ENCODE measurements around the gene MMP14.
A peak's percentile ranks its signal among the peaks of the same experiment; 100 is the strongest.
"Not testable (repeated sequence)": the region's sequence is repeated elsewhere in the genome, so short reads cannot be mapped to it uniquely, and the experiment has no call there.

Gene MMP14

DNA sequence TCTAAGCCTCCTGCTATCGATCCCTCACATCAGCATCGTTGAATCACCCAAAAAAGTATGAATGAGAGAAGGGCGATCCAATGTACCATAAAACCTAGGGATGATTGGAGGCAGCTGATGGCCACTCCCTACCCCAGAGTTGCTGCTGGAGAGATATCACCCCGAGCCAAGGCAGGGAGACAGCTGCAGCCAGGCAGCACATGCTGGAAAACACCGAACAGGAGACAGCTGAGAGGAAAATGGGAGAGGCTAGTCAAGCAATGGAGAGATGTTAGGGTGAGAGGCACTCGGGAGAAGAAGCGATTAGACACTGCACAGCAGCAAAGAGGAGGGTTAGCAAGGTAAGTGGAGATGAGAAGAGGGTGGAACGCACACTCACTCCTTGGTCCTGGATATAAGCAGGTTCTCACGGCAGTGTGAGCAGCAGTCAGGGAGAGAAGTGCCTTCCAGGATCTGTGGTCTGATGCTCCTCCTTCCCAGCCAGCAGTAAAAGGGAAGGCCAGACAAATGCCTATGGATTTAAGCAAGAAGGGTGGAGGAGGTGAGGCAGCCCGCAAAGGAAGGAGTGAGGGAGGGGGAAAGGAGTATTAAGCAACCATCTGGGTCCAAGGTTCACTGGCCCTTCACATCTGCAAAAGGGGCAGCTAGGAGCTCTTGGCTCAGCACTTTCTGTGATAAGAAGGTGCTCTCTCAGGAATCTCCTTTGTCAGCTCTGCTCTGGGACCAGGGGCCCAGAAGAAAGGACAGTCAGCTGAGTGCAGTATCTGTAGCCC, 21.3 kb upstream of the MMP14 start, which contains the start of gene SLC7A7:
SLC7A7 (minus strand) TSS at position 495 of the 773 bp plus-strand sequence. CDS start 2,037 bp downstream, outside the sequence.
- no peak for DNase-seq

GRCh38 chr14:22819151-22819988, 17.0 kb upstream of the MMP14 start:
- no peak for DNase-seq

DNA sequence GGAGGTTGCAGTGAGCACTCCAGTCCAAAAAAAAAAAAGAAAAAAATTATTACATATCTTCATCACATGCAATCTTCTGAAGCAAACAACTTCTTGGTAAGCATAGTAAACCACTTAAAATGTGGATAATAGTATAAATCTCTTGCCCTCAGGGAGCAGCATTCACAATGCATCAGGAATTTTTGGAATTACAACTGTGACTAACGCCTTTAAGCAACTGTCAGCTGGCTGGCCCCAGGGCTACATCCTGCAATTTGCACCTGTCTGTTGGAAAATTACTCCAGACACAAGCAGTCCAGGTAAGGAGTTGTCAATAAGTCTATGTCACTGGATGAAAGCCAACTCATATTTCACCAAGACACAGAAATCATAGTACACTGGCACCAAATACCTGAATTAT, 15.7 kb upstream of the MMP14 start:
- no peak for DNase-seq

DNA sequence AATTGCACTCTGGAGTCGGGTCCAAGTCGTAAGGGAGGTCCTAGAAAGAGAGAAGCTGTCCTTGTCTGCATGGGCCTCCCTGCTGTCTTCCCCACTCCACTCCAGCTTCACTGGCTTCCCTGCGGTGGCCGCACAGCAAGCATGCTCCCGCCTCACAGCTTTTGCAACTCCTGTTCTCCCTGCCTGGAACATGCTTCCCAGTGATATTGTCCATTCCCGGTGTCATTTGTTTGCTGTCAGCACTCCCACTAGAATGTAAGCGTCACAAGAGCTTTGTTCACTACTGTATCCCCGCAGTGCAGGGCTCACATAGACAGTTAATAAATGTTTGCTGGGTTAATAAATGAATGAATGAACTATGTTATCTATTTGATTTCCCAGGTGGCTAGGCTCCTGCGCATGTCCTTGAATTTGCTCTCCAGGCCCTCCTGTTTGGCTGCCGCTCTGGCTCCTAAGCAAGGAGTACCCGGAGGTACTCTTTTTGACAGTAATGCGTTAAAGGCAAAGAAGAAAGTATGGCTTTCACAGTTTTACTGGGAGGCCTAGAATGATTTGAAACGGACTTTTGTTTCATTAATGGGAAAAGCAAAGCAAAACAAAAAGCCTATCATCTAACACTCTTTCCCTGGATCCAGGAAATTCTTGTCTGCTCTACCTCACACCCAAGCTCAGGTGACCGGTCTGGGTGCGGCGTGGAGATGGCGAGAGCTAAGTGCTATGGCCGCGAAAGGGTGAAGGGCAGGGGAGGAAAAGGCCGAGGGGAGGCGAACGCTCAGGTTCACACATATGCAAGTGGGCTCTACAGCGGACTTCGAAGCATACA, 15.0 kb upstream of the MMP14 start:
- DNase-seq: no peak

DNA sequence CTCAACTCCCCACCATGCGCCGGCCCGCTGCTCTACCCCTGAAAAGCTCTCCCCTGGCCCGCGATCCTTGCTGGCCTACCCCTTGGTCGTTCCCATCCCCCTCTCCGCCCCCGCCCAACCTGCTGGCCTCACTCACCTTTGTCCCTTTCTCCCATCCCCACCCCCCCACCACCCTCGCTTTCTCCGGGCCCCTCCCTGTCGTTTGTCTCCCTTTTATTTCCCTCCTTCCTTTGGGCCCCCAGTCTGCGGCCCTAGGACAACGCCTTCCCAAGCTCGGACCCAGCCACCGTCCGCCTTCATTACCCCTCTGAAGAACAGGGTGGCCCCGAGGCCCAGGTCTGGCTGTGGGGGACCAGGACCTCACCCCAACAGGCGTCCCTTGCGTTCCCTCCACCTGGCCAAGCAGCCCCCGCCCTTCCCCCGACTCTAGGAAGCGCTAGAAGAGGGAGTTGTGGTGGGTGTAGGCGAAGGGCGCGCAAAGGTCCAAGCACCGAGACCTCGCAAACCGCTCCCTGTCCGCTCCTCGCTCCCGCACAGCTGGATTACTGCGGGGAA, 14.3 kb upstream of the MMP14 start:
- DNase-seq: no peak

DNA sequence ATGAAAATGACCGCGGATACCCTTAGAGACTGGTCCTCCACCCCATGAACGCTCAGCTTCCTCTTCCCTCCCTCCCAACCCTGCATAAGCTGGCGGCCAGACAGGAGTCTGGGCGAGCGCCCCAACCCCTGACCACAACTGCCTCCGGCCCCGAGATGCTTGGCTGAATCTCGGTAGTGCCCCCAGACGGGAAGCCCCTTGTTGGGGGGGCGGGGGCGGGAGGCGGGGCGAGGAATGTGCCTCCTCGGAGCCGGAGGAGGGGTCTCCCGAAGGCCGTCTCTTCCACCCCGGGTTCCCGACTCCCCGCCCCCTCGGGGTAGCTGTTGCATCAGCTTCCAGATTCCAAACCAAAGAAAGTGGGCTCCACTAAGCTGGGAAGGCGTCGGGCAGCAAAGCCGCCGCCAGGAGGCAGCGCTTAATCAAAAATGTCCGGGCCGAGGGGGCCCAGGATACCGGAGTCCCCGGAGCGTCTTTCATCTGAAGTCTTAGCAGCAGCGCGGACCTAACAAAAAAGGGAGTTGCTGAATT, 13.8 kb upstream of the MMP14 start:
- DNase-seq: peak; percentile 56

- DNase-seq: no peak
Observed at GRCh38 chr14:22824711-22825359, 11.6 kb upstream of the MMP14 start.

DNA sequence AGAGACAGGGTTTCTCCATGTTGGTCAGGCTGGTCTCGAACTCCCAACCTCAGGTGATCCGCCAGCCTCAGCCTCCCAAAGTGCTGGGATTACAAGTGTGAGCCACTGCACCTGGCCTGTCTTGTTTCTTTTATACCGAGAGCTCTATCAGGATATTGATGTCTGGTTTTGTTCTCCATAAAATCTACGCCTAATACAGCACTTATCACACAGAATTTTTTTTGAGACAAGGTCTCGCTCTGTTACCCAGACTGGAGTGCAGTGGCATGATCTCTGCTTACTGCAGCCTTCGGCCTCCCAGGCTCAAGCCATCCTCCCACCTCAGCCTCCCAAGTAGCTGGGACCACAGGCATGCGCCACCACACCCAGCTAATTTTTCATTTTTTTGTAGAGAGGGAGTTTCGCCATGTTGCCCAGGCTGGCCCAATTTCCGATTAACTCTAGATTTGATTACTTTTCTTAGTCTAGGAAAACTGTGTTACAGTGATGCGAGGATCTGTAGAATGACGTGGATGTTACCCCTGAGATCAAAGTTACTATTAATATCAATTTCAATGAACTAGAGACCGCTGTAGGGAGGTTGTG, 7.2 kb upstream of the MMP14 start:
- DNase-seq: not testable (repeated sequence)

- DNase-seq: peak; percentile 87
Observed at GRCh38 chr14:22829661-22830442, 6.5 kb upstream of the MMP14 start, which contains the start of gene MRPL52. Gene MRPL52, plus strand, starts transcription at chr14:22829887. Its CDS starts 26 bp downstream, at chr14:22829913.

- DNase-seq: no peak
Observed at GRCh38 chr14:22830443-22831010, 5.9 kb upstream of the MMP14 start.

GRCh38 chr14:22835505-22835904, 880 bp upstream of the MMP14 start:
- no peak for DNase-seq

DNA sequence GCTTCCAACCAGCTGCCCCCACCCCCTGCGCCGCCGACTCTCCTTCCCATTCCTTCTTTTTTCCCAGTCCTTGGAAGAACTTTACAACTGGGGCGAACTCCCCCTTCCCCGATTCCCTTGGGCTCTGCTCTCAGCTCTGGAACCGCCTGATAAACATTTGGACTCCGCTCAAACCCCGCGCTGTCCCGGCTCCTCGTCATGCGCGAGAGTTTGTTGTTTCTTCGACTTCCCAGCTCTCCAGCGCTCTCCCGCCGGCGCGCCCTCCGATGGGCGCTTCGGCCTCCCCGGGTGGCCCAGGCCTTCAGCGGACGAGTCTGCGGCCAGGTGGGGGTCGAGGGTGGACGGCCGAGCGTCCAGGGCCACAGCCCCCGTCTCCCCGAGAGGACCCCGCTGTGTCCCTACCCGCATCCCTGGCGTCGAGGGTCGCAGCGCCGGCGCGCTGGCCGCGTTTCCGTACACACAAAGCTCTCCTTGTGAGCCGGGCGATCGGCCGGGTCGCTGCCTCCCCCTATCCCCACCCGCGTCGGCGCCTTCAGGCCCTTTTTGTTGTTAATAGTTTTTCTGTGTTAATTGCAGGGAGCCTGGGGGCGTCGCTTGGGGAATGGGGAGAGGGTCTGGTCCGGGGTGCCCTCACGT, 847 bp downstream of the MMP14 start:
- no peak for DNase-seq

DNA sequence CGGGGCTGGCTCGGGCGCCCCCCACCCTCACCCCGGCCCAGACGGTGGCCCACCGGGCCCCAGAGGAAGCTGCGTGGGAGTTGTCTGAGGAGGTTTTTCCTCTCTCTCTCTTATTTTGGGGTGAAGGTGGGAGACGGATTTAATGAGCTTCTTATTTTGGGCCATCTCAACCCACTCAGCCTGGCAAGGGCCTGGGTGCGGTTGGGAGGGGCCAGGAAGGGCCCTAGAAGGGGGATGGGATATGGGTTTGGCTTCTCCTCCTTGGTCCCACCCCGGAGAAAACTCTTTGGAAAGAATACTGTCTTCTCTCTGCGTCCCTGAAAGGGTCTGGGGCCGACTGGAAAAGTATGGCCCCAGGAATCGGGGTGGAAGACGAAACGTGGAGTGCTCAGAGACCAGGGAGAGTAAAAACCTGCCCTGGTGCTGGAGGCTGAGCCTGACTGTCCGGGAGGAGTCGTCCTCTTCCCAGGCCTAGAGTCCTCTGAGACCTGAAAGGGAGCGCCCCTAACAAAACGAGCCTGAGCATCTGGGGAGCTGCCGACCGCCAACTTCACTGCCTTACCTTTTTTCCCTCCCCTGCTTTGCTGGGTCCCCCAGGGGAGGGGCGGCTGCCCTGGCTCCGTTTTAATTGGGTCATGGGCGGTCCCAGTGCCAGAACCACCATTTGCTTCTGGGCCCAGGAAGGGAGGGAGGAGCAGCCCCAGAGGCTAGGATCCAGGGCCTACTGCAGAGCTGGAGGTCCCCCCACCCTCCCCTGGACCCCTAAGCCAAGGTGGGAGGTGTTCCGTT, 1.6 kb downstream of the MMP14 start:
- DNase-seq: no peak

DNA sequence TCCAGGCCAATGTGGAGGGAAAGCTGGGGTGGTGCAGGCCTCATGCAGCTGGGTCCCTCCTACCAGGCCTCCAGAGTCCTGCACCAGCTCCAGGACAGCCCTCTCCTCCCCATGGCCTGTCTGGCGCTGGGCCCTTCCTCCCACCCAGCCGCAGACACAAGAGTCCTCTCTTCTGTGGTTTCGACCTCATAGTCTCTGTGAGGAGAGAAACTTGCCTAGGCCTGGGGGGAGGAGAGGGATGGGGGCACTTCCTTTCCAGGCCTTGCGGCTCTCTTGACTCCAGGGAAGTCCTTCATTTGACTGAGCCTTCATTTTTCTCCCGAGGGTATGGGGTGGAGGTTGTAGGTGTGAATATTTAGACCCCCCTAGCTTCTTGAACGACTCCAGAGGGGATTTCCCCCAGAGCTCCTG, 2.3 kb downstream of the MMP14 start:
- DNase-seq: no peak

GRCh38 chr14:22839159-22839779, 2.9 kb downstream of the MMP14 start:
- no peak for DNase-seq

DNA sequence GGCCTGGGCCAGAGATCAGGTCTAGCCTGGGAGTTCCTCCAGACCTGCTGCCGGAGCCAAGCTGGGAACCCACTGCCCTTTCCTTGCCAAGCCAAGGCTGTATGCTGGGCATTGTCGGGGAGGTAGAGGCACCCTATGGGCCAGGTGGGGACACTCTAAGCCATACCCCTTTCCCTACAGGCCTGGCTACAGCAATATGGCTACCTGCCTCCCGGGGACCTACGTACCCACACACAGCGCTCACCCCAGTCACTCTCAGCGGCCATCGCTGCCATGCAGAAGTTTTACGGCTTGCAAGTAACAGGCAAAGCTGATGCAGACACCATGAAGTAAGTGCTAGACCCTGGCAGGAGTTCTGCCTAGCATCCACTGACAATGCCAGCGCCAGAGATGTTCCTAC, 4.9 kb downstream of the MMP14 start:
- no peak for DNase-seq

DNA sequence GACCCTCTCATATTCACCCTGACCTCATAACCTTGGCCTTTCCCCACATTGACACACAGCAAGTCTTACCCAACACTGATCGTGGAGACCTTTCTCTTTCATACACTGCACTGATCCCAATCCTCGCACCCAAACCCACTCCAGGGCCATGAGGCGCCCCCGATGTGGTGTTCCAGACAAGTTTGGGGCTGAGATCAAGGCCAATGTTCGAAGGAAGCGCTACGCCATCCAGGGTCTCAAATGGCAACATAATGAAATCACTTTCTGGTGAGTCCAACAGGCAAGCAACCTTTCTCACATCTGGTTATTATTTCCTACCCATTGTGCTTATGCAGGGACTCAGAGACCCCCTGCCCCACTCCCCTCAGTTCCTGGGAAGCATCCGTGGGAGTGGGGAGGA, 5.4 kb downstream of the MMP14 start:
- DNase-seq: no peak

Data from central memory CD4-positive, alpha-beta T cell (primary cell).